H1 (cell line): ENCODE results near the gene ZNF446. TPM values are rescaled to one million over a fixed set of nuclear protein-coding genes. Genes with fewer than 3 reads are reported as not detected.

Experiments used
- CTCF ChIA-PET: fragments of 300-600 bp; sonication (Branson Sonifier 250); formaldehyde crosslinking; loops from one replicate; lab custom pipeline; 2021; ENCODE audit not compliant: partially characterized antibody; lab: Charles Lee
- POLR2A ChIA-PET: fragments of 300-600 bp; sonication (Branson Sonifier 250); formaldehyde crosslinking; loops from one replicate; lab custom pipeline; 2021; ENCODE audit warnings: inconsistent platforms; ENCODE audit not compliant: partially characterized antibody; lab: Charles Lee
- DNase-seq, 2 experiments: peaks; one replicate each; pipeline versions ENCODE4 v3.0.0 to v3.0.0-alpha.2; 2010 to 2022; ENCODE audit warnings: low spot score in 2 of 2, low read depth in 1 of 2, mixed read lengths in 1 of 2
- FAIRE-seq: peaks from 2 replicates; lab custom pipeline; 2011; peaks lifted over from hg19 to GRCh38; lab: Jason Lieb, UNC
- H2AFZ ChIP-seq: 2 replicates; pipeline ENCODE4 v1.8.1; 2012; ENCODE audit warnings: low read length, inconsistent platforms
- H2AK5ac ChIP-seq: 2 replicates; pipeline ENCODE4 v1.6.1; 2013; ENCODE audit warnings: low read depth, low read length
- H2BK120ac ChIP-seq: replicated peaks from 2 replicates; pipeline ENCODE3; 2013; ENCODE audit warnings: low read depth, low read length, inconsistent platforms
- H2BK12ac ChIP-seq: 2 replicates; pipeline ENCODE4 v1.6.1; 2013; ENCODE audit warnings: low read depth, low read length
- H2BK15ac ChIP-seq: 2 replicates; pipeline ENCODE4 v1.6.1; 2013; ENCODE audit warnings: low read length
- H2BK20ac ChIP-seq: 2 replicates; pipeline ENCODE4 v1.6.1; 2013; ENCODE audit warnings: low read length
- H2BK5ac ChIP-seq: 2 replicates; pipeline ENCODE4 v1.6.1; 2013; ENCODE audit warnings: low read depth, low read length
- H3K14ac ChIP-seq: 2 replicates; pipeline ENCODE4 v1.6.1; 2013; ENCODE audit warnings: inconsistent platforms; ENCODE audit not compliant: insufficient read length
- H3K18ac ChIP-seq: 2 replicates; pipeline ENCODE4 v1.6.1; 2013; ENCODE audit warnings: low read length; ENCODE audit errors: extremely low read depth
- H3K23ac ChIP-seq: 2 replicates; pipeline ENCODE4 v1.6.1; 2013; ENCODE audit warnings: inconsistent platforms; ENCODE audit not compliant: insufficient read length
- H3K23me2 ChIP-seq: 2 replicates; pipeline ENCODE4 v1.6.1; 2013; ENCODE audit warnings: low read depth, low read length
- H3K27ac ChIP-seq: 2 replicates; pipeline ENCODE4 v1.6.1; 2011; ENCODE audit warnings: low read depth, low read length, inconsistent platforms
- H3K27me3 ChIP-seq, 4 experiments: replicated peaks in 1 of 4; 1 replicate in 1 of 4; 2 replicates in 3 of 4; pipeline versions ENCODE4 v1.6.1 to v1.8.1; 2011 to 2013; ENCODE audit warnings: low read length in 3 of 4, mild to moderate bottlenecking in 3 of 4, inconsistent platforms in 2 of 4, mixed read lengths in 2 of 4, moderate library complexity in 1 of 4; ENCODE audit not compliant: control insufficient read depth in 3 of 4, insufficient read depth in 3 of 4; ENCODE audit errors: extremely low read depth in 1 of 4
- H3K36me3 ChIP-seq, 4 experiments: 2 replicates each; pipeline versions ENCODE4 v1.6.1 to v1.8.1; 2011 to 2013; ENCODE audit warnings: mild to moderate bottlenecking in 4 of 4, low read length in 3 of 4, moderate library complexity in 2 of 4, control low read depth in 1 of 4, inconsistent platforms in 1 of 4; ENCODE audit not compliant: insufficient read depth in 4 of 4, control insufficient read depth in 2 of 4
- H3K4ac ChIP-seq: replicated peaks from 2 replicates; pipeline ENCODE3; 2013; ENCODE audit warnings: low read length, low read depth, mixed read lengths, inconsistent platforms; ENCODE audit not compliant: insufficient read length
- H3K4me1 ChIP-seq, 4 experiments: replicated peaks in 1 of 4; 1 replicate in 1 of 4; 2 replicates in 3 of 4; pipeline versions ENCODE4 v1.6.1 to v1.8.1; 2011 to 2013; ENCODE audit warnings: low read length in 3 of 4, inconsistent platforms in 2 of 4, mixed read lengths in 1 of 4; ENCODE audit not compliant: insufficient read depth in 4 of 4, control insufficient read depth in 3 of 4
- H3K4me2 ChIP-seq, 2 experiments: 2 replicates each; pipeline versions ENCODE4 v1.6.1 to v1.8.1; 2011 to 2013; ENCODE audit warnings: low read depth in 2 of 2, low read length in 2 of 2, control low read depth in 1 of 2, inconsistent platforms in 1 of 2, mild to moderate bottlenecking in 1 of 2; ENCODE audit not compliant: insufficient read depth in 1 of 2
- H3K4me3 ChIP-seq, 4 experiments: fragments of 200-600, 300-600 bp in 1 of 4; sonication (generic), shearing (Covaris generic), sonication (Bioruptor Twin) in 1 of 4; 2 replicates each; pipeline versions ENCODE4 v1.5.1 to v1.8.1; 2011 to 2016; ENCODE audit warnings: low read length in 4 of 4, low read depth in 3 of 4, control low read depth in 2 of 4, inconsistent platforms in 2 of 4, mild to moderate bottlenecking in 2 of 4, mixed read lengths in 1 of 4, moderate library complexity in 1 of 4; ENCODE audit not compliant: insufficient read depth in 2 of 4; ENCODE audit errors: extremely low read depth in 1 of 4
- H3K56ac ChIP-seq: replicated peaks from 2 replicates; pipeline ENCODE3; 2013; ENCODE audit warnings: low read depth, mild to moderate bottlenecking, mixed read lengths, low read length, inconsistent platforms; ENCODE audit not compliant: insufficient read length
- H3K79me1 ChIP-seq: 2 replicates; pipeline ENCODE4 v1.6.1; 2013; ENCODE audit warnings: low read depth, low read length, control low read depth
- H3K79me2 ChIP-seq, 2 experiments: 2 replicates each; pipeline versions ENCODE4 v1.6.1 to v1.8.1; 2012 to 2013; ENCODE audit warnings: low read length in 2 of 2, mild to moderate bottlenecking in 2 of 2, inconsistent platforms in 1 of 2; ENCODE audit not compliant: insufficient read depth in 2 of 2, control insufficient read depth in 1 of 2
- H3K9ac ChIP-seq, 4 experiments: replicated peaks in 1 of 4; 1 replicate in 1 of 4; 2 replicates in 3 of 4; pipeline versions ENCODE4 v1.6.1 to v1.8.1; 2011 to 2013; ENCODE audit warnings: low read depth in 3 of 4, low read length in 3 of 4, control low read depth in 2 of 4, mild to moderate bottlenecking in 2 of 4, moderate library complexity in 2 of 4, inconsistent platforms in 1 of 4; ENCODE audit errors: extremely low read depth in 1 of 4
- H3K9me3 ChIP-seq, 2 experiments: 2 replicates each; pipeline versions ENCODE4 v1.6.1 to v1.8.1; 2012 to 2013; ENCODE audit warnings: mild to moderate bottlenecking in 2 of 2, moderate library complexity in 2 of 2, control low read depth in 1 of 2, inconsistent platforms in 1 of 2, low read depth in 1 of 2, low read length in 1 of 2, mixed read lengths in 1 of 2; ENCODE audit not compliant: insufficient read depth in 2 of 2
- H4K20me1 ChIP-seq, 2 experiments: replicated peaks in 1 of 2; 2 replicates each; pipeline versions ENCODE3 to v1.8.1; 2011 to 2013; ENCODE audit warnings: inconsistent platforms in 2 of 2, low read length in 2 of 2, mild to moderate bottlenecking in 1 of 2; ENCODE audit not compliant: insufficient read depth in 2 of 2, control insufficient read depth in 1 of 2
- H4K5ac ChIP-seq: 2 replicates; pipeline ENCODE4 v1.6.1; 2013; ENCODE audit warnings: low read length, low read depth, mixed read lengths, inconsistent platforms; ENCODE audit not compliant: insufficient read length
- H4K8ac ChIP-seq: 2 replicates; pipeline ENCODE4 v1.8.0; 2013; ENCODE audit warnings: mild to moderate bottlenecking, moderate library complexity, low read length, inconsistent platforms; ENCODE audit not compliant: insufficient read depth; ENCODE audit errors: extremely low read depth
- H4K91ac ChIP-seq: replicated peaks from 2 replicates; pipeline ENCODE3; 2013; ENCODE audit warnings: low read length, mixed read lengths, inconsistent platforms; ENCODE audit not compliant: insufficient read length
- CTCF ChIP-seq, 3 experiments: IDR thresholded peaks; 1 replicate in 2 of 3; 2 replicates in 1 of 3; pipeline versions ENCODE4 v1.5.1 to v1.6.1; 2011; ENCODE audit warnings: low read length in 3 of 3, mild to moderate bottlenecking in 3 of 3, inconsistent platforms in 2 of 3, low read depth in 1 of 3, moderate library complexity in 1 of 3; ENCODE audit not compliant: insufficient read depth in 1 of 3; ENCODE audit errors: control extremely low read depth in 1 of 3
- GABPA ChIP-seq: IDR thresholded peaks from 2 replicates; pipeline ENCODE4 v1.6.1; 2011; ENCODE audit warnings: mild to moderate bottlenecking, low read length, moderate library complexity, borderline replicate concordance; ENCODE audit not compliant: insufficient read depth
- HDAC2 ChIP-seq, 2 experiments: fragments of 300-600 bp in 1 of 2; sonication (generic) in 1 of 2; IDR thresholded peaks; 2 replicates each; pipeline ENCODE4 v1.6.1; 2011 to 2012; ENCODE audit warnings: low read depth in 2 of 2, low read length in 2 of 2, mild to moderate bottlenecking in 2 of 2, moderate library complexity in 2 of 2, borderline replicate concordance in 1 of 2, inconsistent platforms in 1 of 2
- PHF8 ChIP-seq: fragments of 200-600 bp; sonication (generic); conservative IDR thresholded peaks from 2 replicates; pipeline ENCODE4 v1.7.1; 2012; ENCODE audit warnings: low read depth, mild to moderate bottlenecking, inconsistent platforms, low read length, moderate library complexity
- SP2 ChIP-seq: IDR thresholded peaks from 2 replicates; pipeline ENCODE4 v1.6.1; 2012; ENCODE audit warnings: mild to moderate bottlenecking, low read length, inconsistent platforms
- SP4 ChIP-seq: IDR thresholded peaks from 2 replicates; pipeline ENCODE4 v1.6.1; 2012; ENCODE audit warnings: low read length, inconsistent platforms
- TEAD4 ChIP-seq: IDR thresholded peaks from 2 replicates; pipeline ENCODE4 v1.6.1; 2012; ENCODE audit warnings: low read depth, low read length, inconsistent platforms, mixed read lengths
- WGBS, 2 experiments: shearing (Covaris generic) in 1 of 2; methylation state at CpG; one replicate each; pipeline versions ENCODE4 v1.1.6 to v1.1.7; 2013 to 2015; ENCODE audit warnings: low lambda C conversion rate in 2 of 2, mixed read lengths in 2 of 2, inconsistent platforms in 1 of 2, low coverage in 1 of 2, missing lambda C conversion rate in 1 of 2; ENCODE audit not compliant: insufficient replicate concordance in 2 of 2, insufficient coverage in 1 of 2, insufficient read length in 1 of 2; ENCODE audit errors: extremely low coverage in 1 of 2, missing lambda C conversion rate in 1 of 2; 5-methylcytosine and 5-hydroxymethylcytosine counted together
- polyA plus RNA-seq, 7 experiments: library from polyadenylated mRNA; depleted of rRNA in 3 of 7; stranded (reverse) in 5 of 7; unstranded in 2 of 7; fragments of >200 nt in 5 of 7; fragments of 200-250 nt in 2 of 7; gene quantifications; 1 replicate in 5 of 7; 2 replicates in 1 of 7; 4 replicates in 1 of 7; pipeline versions ENCODE4 v1.2.1 to v1.2.3, GENCODE V29; 2011 to 2013; ENCODE audit warnings: missing spikeins in 2 of 7, mixed read lengths in 2 of 7
- total RNA-seq: library from RNA; stranded (reverse); fragmentation: NEBNext Ultra II Directional; extraction: Animal tissue kit (Norgen Biotek cat#: 25700); gene quantifications from 2 replicates; pipeline ENCODE4 v1.2.1, GENCODE V29; 2021

The ZNF446 gene
- total and polyA plus RNA-seq, 2 of the 8 experiments (the other 6 are each of a cell fraction or from before 2014, with no cell fraction given), result 4.1 to 5.5 TPM

DNA sequence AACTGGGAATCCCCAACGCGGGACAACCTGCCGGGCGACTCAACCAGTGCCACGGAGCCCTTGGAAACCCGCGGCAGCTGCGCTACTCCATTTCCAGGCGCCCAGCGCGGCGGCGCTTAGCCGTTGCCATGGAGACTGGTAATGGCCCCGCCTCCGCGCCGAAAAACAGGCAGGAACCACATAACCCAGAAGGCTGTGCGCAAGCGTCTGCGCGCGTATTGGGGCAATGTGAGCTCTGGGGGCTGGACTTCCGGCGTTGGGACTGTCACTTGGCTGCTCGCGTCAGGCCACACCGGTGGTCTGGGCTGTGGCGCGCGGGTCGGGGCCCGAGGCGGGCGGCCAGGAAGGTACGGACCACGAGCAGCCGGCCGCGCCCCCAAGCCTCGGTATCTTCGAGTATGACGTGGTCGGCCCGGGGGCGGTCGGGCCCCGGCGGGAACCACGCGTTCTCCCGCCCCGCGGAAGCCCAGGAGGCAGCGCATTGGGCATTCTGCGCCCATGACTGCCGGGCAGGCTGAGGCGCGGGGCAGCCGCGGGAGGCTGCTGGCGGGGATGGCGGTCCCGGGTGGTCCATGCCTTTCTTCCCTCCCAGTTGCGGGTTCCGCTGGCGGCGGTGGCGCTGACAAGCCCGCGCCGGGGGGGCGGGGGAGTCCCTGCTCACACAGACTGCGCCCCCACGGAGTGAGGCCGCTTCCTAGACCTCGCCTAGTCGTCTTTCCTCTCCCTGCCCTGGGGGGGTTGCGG is 24.6 kb upstream of the ZNF446 start, which contains the start of gene ZNF324B:
Gene ZNF324B, plus strand, starts transcription at position 265 of the 744 bp plus-strand sequence. CDS start 2,080 bp downstream, outside the sequence.
- FAIRE-seq, result no peak
- POLR2A ChIA-PET, result interaction anchor here (0.8 to 3.1 kb wide), 8 partner anchors 9 to 449 kb away, joined by 3 to 13 read pairs (median 3); partner anchors contain the start of genes ZNF132, ZNF446, ZNF584 and ZNF606
- H2BK120ac ChIP-seq, result no peak within 1 kb of the TSS
- TF ChIP-seq PHF8 (peak; percentile 49), SP2 (peak; percentile 36; the same call in 1 of the 2 replicates), CTCF (IDR thresholded peaks at IDR 0.05; ENCODE audit: control extremely low read depth in 1 of 3, insufficient read depth in 1 of 3, low read depth in 1 of 3, low read length in 3 of 3) (peak in 1 of 3 experiments; percentile 16; a peak in 1 of 4 replicates), HDAC2 (IDR thresholded peaks at IDR 0.05; ENCODE audit: borderline replicate concordance in 1 of 2, low read depth in 2 of 2, low read length in 2 of 2) (peak in 1 of 2 experiments; percentile 20; a peak in 1 of 4 replicates), TEAD4 (peak; percentile 41; the same call in 1 of the 2 replicates), GABPA (peak; percentile 94), SP4 (0 out of 2 replicates have a peak, but pooled peaks have one; percentile 24)

More for the DNA sequence above, 24.6 kb upstream of the ZNF446 start, which contains the start of gene ZNF324B:
- Histone ChIP-seq H3K4me1 (no peaks in the 10 kb centered on the region), H3K14ac (no peak within 1 kb of the TSS), H3K79me2 (no peaks in the 10 kb centered on the region), H3K9ac (peak within 1 kb of the TSS in 2 of 4 experiments; percentile 29 to 72; a peak in 3 of 7 replicates), H3K18ac (no peak within 1 kb of the TSS), H3K27ac (no peak within 1 kb of the TSS), H2AFZ (peak within 1 kb of the TSS; percentile 95), H3K23me2 (peaks cover 5% of the 10 kb centered on the region; the same call in 1 of the 2 replicates), H2BK12ac (no peak within 1 kb of the TSS), H2BK5ac (no peak within 1 kb of the TSS), H3K4me2 (peak within 1 kb of the TSS; percentile 65 to 86), H3K9me3 (peaks cover 14 to 17% of the 10 kb centered on the region in 2 experiments), H3K56ac (no peak within 1 kb of the TSS), H3K4ac (no peak within 1 kb of the TSS), H4K8ac (no peak within 1 kb of the TSS; the same call in 1 of the 2 replicates), H3K36me3 (peaks cover 0 to 4% (median under 1%) of the 10 kb centered on the region in 4 experiments; a peak in 2 of 8 replicates), H2BK15ac (no peak within 1 kb of the TSS), H4K20me1 (no peaks in the 10 kb centered on the region), H3K27me3 (peaks cover 0 to 12% (median 6%) of the 10 kb centered on the region in 4 experiments; a peak in 3 of 7 replicates), H2BK20ac (no peak within 1 kb of the TSS), H3K4me3 (peak within 1 kb of the TSS; percentile 74 to 81 (median 80)), H3K79me1 (no peaks in the 10 kb centered on the region), H2AK5ac (no peak within 1 kb of the TSS), H3K23ac (no peak within 1 kb of the TSS), H4K5ac (no peak within 1 kb of the TSS), H4K91ac (no peak within 1 kb of the TSS)
- DNase-seq, result peak; percentile 82 to 96
- 0% methylated on average over 64 of the region's 79 CpGs; no CpG with 5 or more reads in 1 of the 2 experiments for WGBS, 2 experiments
- CTCF ChIA-PET, result interaction anchor here (0.6 to 1.0 kb wide), 4 partner anchors 12 to 85 kb away, joined by 3 to 4 read pairs (median 3); no protein-coding TSS in a partner anchor
